HG02623 (cell line): Measurements from ENCODE around the gene AKAP6.

ENCODE experiments used
- ATAC-seq: cut with Tn5 transposase; IDR thresholded peaks from one replicate; pipeline ENCODE4 v1.9.1; 2021; ENCODE audit warnings: moderate library complexity; ENCODE audit not compliant: unreplicated experiment

The AKAP6 gene, protein sequence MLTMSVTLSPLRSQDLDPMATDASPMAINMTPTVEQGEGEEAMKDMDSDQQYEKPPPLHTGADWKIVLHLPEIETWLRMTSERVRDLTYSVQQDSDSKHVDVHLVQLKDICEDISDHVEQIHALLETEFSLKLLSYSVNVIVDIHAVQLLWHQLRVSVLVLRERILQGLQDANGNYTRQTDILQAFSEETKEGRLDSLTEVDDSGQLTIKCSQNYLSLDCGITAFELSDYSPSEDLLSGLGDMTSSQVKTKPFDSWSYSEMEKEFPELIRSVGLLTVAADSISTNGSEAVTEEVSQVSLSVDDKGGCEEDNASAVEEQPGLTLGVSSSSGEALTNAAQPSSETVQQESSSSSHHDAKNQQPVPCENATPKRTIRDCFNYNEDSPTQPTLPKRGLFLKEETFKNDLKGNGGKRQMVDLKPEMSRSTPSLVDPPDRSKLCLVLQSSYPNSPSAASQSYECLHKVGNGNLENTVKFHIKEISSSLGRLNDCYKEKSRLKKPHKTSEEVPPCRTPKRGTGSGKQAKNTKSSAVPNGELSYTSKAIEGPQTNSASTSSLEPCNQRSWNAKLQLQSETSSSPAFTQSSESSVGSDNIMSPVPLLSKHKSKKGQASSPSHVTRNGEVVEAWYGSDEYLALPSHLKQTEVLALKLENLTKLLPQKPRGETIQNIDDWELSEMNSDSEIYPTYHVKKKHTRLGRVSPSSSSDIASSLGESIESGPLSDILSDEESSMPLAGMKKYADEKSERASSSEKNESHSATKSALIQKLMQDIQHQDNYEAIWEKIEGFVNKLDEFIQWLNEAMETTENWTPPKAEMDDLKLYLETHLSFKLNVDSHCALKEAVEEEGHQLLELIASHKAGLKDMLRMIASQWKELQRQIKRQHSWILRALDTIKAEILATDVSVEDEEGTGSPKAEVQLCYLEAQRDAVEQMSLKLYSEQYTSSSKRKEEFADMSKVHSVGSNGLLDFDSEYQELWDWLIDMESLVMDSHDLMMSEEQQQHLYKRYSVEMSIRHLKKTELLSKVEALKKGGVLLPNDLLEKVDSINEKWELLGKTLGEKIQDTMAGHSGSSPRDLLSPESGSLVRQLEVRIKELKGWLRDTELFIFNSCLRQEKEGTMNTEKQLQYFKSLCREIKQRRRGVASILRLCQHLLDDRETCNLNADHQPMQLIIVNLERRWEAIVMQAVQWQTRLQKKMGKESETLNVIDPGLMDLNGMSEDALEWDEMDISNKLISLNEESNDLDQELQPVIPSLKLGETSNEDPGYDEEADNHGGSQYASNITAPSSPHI (N-terminal part only)

DNA sequence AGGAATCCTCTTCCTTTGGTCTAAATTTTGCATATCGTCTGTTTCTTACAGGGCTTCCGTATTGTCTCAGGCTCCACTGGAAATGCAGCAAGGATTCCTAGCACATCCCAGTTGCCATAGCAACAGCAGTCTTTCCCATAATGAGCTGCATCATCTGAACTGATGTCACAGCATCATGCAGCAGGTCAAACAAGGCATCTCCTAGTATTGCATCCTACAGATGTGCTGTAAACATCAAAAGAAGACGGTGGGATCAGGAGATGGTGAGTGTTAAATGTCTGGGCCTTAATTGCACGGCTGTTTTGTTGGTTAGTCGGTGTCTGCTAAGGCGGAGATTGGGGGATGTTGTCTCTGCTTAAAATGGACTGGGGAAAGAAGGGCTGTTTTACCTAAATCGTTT lies at the start of gene AKAP6:
Gene AKAP6, plus strand, starts transcription at position 153 of the 400 bp plus-strand sequence. CDS start 104,196 bp downstream, outside the sequence.
- no peak for ATAC-seq

DNA sequence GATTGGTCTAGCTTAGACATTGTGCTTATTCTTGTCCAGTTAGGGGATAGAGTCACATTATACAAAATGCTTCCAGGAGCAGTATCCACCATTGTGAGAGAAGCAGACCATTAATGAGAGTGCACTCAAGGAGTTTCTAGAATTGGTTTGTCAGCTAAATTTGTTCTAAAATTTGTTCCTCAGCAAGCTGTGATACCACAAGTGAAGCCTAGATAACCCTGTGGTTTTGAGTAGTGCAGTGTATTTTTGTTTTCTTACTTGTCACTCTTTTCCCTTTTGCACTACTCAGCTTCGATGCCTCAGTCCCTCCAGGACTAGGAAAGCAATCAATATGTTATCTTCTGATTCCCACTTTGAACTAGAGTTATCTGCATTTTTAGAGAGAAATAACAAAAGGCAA lies 42.5 kb upstream of the AKAP6 start:
- ATAC-seq, result no peak

DNA sequence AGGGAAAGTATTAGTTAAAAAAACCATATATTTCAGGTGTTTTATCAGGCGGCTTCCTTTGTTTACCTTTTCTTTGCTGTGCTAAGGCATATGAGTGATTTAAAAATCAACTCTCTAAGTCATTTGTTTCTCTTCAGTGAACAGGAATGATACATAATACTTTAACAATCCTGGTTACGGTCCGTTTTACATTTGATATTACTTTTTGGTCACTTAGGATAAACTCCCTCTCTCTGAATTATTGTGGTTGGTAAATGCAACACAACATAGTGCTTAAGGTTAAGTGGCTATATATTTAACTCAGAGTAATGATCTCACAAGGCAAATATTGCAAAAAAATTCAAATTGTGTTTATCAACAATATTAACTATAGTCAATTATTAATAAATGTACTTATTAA lies 32.7 kb upstream of the AKAP6 start:
- ATAC-seq, result no peak

DNA sequence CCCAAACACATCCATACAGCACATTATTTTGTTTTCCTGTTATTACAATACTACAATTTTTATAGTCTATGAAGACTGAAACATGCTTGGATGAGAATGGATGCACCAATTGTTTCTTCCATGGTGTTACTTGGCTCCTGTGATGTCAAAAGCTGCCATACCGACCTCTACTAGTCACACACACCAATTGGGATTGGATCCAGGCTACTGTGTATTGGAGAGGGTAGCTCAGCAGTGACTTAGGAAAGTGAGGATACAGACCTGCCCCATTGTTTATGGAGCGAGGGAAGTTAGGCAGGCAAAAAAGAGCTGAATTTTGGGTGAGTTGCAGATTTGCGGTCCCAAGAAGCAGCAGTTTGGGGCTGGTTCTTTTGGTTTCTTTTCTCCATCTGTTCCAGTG lies 30.8 kb upstream of the AKAP6 start:
- ATAC-seq, result no peak

DNA sequence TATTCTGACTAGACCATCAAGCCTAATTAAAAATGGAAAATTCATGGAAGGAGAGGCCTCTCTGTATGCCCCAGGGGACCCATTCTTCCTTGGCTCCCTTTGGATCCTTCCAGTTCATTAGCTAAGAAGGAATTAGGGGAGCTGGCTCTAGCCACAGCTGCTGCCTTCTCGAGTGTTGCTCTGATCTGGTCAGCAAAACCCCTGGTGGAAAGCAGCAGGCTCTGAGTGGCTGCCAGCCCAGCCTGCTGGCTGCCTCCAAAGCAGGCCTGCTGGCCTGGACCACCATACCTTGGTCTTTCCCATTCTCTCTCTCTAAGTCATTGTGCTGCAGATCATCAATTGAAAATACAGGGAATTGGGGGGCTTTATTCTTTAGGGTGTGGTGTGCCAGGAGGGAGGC lies 29.0 kb upstream of the AKAP6 start:
- no peak for ATAC-seq

- no peak for ATAC-seq
Measured at GRCh38 chr14:32303865-32304264, 25.2 kb upstream of the AKAP6 start.

- ATAC-seq, result no peak
Measured at GRCh38 chr14:32304296-32304695, 24.8 kb upstream of the AKAP6 start.

- ATAC-seq, result no peak
Measured at GRCh38 chr14:32306549-32306948, 22.5 kb upstream of the AKAP6 start.

- no peak for ATAC-seq
Measured at GRCh38 chr14:32307881-32308582, 21.1 kb upstream of the AKAP6 start.

DNA sequence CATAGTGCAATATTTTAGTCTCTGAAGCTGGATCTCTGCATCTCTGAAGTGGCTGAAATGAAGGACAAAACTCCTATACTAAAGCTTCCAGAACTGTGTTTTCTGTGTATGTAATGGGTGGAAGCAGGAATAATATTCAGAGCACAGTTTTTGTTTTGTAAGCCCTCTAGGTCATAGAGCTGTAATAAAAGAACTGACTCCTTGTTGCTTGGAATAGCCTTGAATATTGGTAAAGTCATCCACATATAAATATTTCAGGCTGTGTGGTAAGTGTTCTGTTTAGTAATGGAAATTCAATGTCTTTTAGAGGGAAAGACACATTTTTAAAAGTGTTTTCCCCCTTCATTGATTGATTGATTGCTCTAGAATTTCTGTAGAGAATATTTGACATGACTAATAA lies 18.2 kb upstream of the AKAP6 start:
- no peak for ATAC-seq

DNA sequence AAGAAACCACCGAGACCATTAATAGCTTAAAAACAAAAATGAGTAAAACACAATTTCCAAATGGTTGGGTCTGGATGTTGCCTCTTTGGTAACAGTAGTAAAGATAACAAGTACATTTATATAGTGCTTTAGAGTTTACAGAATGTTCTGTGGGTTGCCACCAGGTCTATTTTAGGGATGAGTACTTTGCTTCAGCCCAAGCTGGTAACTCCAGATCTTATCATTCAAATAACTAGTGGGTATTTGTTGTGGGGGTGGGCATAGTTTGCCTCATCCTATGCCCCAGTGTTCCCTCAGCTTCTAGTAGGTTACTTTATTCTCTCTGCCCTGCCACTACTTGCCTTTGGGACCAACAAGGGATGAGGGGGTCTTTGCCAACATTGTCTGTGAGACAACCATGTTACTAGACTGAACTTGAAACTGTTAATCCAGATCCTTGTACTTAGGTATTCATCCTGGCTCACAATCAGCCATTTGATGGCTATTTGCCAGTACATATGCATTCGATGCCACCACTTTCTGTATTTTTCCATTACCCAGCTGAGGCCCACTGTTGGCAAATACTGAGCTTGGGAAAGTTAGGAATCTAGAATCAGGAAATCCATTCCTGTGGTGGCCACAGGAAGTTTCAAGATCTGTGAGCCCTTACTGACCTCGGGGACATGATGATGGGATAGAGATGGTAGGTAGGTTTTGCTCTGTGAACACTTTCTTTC lies 17.6 kb upstream of the AKAP6 start:
- no peak for ATAC-seq

GRCh38 chr14:32312010-32312331 lies 17.1 kb upstream of the AKAP6 start:
- ATAC-seq, result no peak

DNA sequence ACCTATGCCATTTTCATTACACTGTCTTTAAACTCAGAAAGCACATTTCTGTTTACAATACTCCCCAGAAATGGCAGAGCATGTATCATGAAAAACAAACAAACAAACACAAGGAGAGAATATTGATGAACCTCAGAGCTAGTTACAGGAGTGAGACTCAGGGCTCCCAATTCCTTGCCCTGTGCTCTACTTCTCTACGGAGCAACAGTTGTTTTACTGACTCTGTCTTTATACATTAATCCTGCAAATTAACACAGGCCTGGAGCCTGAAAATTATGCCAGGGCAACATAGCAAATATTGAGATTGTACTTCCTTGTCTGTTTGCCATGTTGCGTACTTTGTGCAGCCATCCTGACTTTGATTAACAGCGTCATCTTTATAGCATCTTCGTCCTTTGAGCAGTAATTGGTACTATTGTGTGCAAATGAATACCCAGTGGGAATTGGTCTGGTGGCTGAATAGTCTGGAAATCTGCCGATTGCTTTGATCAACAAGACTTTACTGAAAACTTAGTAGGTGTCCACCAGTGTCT lies 15.2 kb upstream of the AKAP6 start:
- ATAC-seq, result no peak

- ATAC-seq, result no peak
Measured at GRCh38 chr14:32318087-32318795, 10.9 kb upstream of the AKAP6 start.

- no peak for ATAC-seq
Measured at GRCh38 chr14:32319368-32320049, 9.6 kb upstream of the AKAP6 start.

DNA sequence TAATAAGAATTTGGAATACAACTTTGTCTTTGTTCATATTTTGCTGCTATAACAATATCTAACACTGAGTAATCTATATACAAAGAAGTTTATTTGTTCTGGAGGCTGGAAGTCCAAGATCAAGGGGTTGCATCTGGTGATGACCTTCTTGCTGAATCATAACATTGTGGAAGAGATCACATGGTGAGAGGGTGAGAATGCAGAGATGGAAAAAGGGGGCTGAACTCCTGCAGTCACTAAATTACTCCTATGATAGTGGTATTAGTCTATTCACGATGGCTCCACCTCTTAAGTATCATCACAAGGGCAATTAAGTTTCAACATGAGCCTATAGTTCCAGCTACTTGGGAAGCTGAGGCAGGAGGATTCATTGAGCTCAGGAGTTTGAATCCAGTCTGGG lies 4.5 kb upstream of the AKAP6 start:
- ATAC-seq, result no peak

GRCh38 chr14:32327255-32327961 lies 1.7 kb upstream of the AKAP6 start:
- ATAC-seq, result no peak

DNA sequence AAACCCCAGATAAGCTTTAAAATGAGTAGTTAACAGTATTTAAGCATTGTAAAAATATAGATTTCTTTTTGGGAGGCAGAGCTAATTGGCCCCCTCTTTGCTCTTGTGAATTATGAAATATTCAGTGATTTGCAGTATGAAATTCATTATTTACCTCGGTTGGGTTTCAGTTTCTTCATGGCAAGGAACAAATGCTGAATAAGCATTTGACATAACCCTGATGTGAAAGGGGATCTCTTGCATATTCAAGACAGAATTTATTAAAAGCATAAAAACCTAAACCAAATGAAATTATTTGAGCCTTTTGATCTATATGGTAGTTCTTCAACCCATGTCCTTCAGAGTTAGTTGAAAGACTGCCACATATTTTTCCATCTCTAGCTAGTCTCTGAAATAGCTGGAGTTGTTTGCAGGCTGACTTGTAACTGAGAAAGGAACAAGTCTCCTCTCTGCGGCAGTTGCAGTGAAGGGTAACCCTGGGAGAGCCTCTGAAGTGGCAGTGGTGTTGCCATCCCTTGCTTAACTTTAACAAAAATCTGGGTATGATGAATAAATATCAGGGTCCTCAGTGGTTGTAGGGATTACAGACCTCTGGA lies 690 bp downstream of the AKAP6 start:
- ATAC-seq, result no peak
